BLaER1 (cell line): Measurements from ENCODE around the gene CYP4F2.
"Not testable (repeated sequence)": the region's sequence is repeated elsewhere in the genome, so short reads cannot be mapped to it uniquely, and the experiment has no call there.

Experiments
- H3K27ac ChIP-seq: shearing (Covaris generic); formaldehyde crosslinking; 2 replicates; pipeline ENCODE4 v1.8.1; 2022
- H3K27me3 ChIP-seq: shearing (Covaris generic); formaldehyde crosslinking; 2 replicates; pipeline ENCODE4 v1.8.1; 2022
- H3K36me3 ChIP-seq: shearing (Covaris generic); formaldehyde crosslinking; 2 replicates; pipeline ENCODE4 v1.8.1; 2022
- H3K4me1 ChIP-seq: shearing (Covaris generic); formaldehyde crosslinking; 2 replicates; pipeline ENCODE4 v1.8.1; 2022
- H3K4me2 ChIP-seq: shearing (Covaris generic); formaldehyde crosslinking; 2 replicates; pipeline ENCODE4 v1.8.1; 2022
- H3K4me3 ChIP-seq: shearing (Covaris generic); formaldehyde crosslinking; 2 replicates; pipeline ENCODE4 v1.8.1; 2022
- H3K9ac ChIP-seq: shearing (Covaris generic); formaldehyde crosslinking; 2 replicates; pipeline ENCODE4 v1.8.1; 2022
- H3K9me3 ChIP-seq: shearing (Covaris generic); formaldehyde crosslinking; 2 replicates; pipeline ENCODE4 v1.8.1; 2022
- H4K20me1 ChIP-seq: shearing (Covaris generic); formaldehyde crosslinking; 2 replicates; pipeline ENCODE4 v1.8.1; 2022
- Cebpa-rat ChIP-seq: shearing (Covaris generic); IDR thresholded peaks from 2 replicates; pipeline ENCODE4 v1.8.1; 2022

CYP4F2 gene

DNA sequence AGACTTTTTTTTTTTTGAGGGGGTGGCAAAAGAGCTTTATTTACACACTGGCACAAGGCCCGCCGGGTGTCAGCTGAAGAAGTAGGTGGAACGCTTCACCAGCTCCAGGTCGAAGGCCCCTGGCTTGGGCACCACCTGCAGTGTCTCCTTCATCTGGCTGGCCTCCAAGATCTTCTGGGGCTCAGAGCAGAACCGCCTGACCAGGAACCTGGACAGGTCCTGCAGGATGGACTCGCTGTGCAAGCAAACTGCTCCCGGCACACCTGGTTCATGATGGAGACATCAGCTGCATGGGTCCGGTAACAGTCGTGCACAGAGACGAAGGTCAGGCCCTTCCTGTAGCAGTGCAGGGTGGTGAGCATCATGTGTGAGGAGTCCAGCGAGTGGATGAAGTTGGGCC lies 4.4 kb upstream of the CYP4F2 start:
- no peaks in the 10 kb centered on the region for H3K9me3 ChIP-seq
- H3K9ac ChIP-seq: no peak overlapping the region
- no peak overlapping the region for H3K4me3 ChIP-seq
- TF ChIP-seq Cebpa-rat: no peak
- H3K4me1 ChIP-seq: no peaks in the 10 kb centered on the region
- H3K27ac ChIP-seq: no peak overlapping the region
- no peaks in the 10 kb centered on the region for H3K27me3 ChIP-seq
- no peaks in the 10 kb centered on the region for H3K36me3 ChIP-seq
- H4K20me1 ChIP-seq: no peaks in the 10 kb centered on the region
- H3K4me2 ChIP-seq: no peak overlapping the region

DNA sequence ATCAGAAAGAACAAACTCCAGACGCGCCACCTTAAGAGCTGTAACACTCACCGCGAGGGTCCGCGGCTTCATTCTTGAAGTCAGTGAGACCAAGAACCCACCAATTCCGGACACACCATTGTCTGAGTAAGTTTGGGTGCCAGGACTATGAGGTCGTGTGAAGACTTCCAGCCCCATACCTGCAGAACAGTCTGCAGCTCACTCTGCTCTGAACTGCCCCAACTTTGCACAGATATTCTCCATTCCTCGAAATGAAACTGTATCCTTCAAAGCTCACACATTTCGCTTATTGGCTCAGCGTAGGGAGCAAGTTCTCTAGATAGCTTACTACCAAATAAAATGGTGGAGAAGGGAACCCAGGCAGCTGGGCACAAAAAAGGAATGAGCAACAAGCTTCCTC lies 2.6 kb upstream of the CYP4F2 start:
- Histone ChIP-seq H4K20me1 (no peaks in the 10 kb centered on the region), H3K9ac (no peak overlapping the region), H3K36me3 (no peaks in the 10 kb centered on the region), H3K4me2 (no peak overlapping the region), H3K27ac (no peak overlapping the region), H3K27me3 (no peaks in the 10 kb centered on the region), H3K9me3 (no peaks in the 10 kb centered on the region), H3K4me3 (no peak overlapping the region), H3K4me1 (no peaks in the 10 kb centered on the region)
- TF ChIP-seq Cebpa-rat: no peak

DNA sequence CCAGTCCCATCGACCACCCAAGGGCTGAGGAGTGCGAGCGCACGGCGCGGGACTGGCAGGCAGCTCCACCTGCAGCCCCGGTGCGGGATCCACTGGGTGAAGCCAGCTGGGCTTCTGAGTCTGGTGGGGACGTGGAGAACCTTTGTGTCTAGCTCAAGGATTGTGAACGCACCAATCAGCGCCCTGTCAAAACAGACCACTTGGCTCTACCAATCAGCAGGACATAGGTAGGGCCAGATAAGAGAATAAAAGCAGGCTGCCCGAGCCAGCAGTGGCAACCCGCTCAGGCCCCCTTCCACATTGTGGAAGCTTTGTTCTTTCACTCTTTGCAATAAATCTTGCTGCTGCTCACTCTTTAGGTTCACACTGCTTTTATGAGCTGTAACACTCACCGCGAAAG lies 2.2 kb upstream of the CYP4F2 start:
- H3K27ac ChIP-seq, H3K9me3 ChIP-seq, H4K20me1 ChIP-seq, H3K4me2 ChIP-seq, H3K4me3 ChIP-seq, H3K4me1 ChIP-seq, H3K27me3 ChIP-seq, H3K36me3 ChIP-seq, H3K9ac ChIP-seq: not testable (repeated sequence)

- not testable (repeated sequence) for H3K36me3 ChIP-seq, H4K20me1 ChIP-seq, H3K27ac ChIP-seq, H3K9ac ChIP-seq, H3K4me2 ChIP-seq, H3K27me3 ChIP-seq, H3K4me1 ChIP-seq, H3K4me3 ChIP-seq, H3K9me3 ChIP-seq
These were observed 1.7 kb upstream of the CYP4F2 start for GRCh38 chr19:15899561-15899960.

DNA sequence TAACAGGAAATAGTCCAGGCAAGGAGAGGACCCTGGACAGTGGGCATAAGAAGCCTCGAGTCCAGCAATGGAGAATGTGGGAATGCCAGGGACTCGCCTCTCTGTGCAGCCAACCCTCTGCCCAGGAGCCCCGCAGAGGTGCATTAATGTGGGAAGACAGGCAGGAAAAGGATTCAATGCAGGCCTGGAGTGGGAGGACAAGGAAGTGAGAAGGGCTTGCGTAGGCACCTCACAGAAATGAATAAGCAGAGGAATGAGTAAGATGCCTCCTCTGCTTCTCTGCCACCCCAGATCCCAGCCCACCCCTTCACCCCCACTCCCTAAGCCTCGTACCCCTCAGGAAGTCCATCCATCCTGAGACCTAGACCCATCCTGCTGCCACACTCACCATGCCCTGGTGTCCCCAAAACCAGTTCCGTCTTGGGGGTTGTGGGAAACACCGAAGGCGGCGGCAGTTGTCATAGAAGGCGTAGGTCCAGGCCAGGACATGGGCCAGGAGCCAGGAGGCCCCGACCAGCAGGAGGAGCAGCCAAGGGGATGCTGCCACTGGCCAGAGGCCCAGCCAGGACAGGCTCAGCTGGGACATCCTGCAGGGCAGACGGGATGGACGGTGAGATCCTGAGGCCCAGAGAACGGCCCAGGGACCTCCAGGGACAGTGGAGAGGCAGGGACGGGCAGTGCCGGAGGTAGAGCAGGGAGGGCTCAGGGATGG lies 692 bp downstream of the CYP4F2 start:
- Histone ChIP-seq H3K4me3 (no peak overlapping the region), H3K36me3 (no peaks in the 10 kb centered on the region), H3K9me3 (no peaks in the 10 kb centered on the region), H3K4me1 (no peaks in the 10 kb centered on the region), H3K27ac (no peak overlapping the region), H3K4me2 (no peak overlapping the region), H4K20me1 (no peaks in the 10 kb centered on the region), H3K9ac (no peak overlapping the region), H3K27me3 (no peaks in the 10 kb centered on the region)
- TF ChIP-seq Cebpa-rat: no peak

DNA sequence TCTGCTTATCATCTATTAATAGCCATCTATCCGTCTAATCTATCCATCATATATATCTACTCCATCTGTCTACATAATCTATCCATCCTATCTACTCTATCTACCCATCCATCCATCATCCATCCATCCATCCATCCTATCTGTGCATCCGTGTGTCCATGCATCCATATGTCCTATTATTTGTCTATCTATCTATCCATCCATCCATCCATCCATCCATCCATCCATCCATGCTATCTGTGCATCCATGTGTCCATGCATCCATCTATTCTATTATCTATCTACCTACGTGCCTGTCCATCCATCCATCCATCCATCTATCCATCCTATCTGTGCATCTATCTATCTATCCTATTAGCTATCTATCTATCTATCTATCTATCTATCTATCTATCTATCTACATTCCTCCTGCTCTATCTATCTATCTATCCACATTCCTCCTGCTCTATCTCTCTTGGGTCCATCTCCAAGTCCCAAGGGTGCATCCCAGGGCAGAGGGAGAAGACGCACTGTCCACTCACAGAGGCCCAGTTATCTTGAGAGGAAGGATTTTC lies 1.9 kb downstream of the CYP4F2 start:
- H3K27me3 ChIP-seq: no peaks in the 10 kb centered on the region
- no peak overlapping the region for H3K4me3 ChIP-seq
- no peak overlapping the region for H3K4me2 ChIP-seq
- H3K4me1 ChIP-seq: no peaks in the 10 kb centered on the region
- no peaks in the 10 kb centered on the region for H3K36me3 ChIP-seq
- no peak for TF ChIP-seq Cebpa-rat
- H4K20me1 ChIP-seq: no peaks in the 10 kb centered on the region
- no peak overlapping the region for H3K27ac ChIP-seq
- no peaks in the 10 kb centered on the region for H3K9me3 ChIP-seq
- no peak overlapping the region for H3K9ac ChIP-seq

- no peaks in the 10 kb centered on the region for H3K36me3 ChIP-seq
- H3K4me1 ChIP-seq: peaks cover 6% of the 10 kb centered on the region
- H4K20me1 ChIP-seq: no peaks in the 10 kb centered on the region
- no peaks in the 10 kb centered on the region for H3K9me3 ChIP-seq
- H3K9ac ChIP-seq: no peak overlapping the region
- TF ChIP-seq Cebpa-rat: no peak
- no peak overlapping the region for H3K4me2 ChIP-seq
- no peaks in the 10 kb centered on the region for H3K27me3 ChIP-seq
- no peak overlapping the region for H3K27ac ChIP-seq
- no peak overlapping the region for H3K4me3 ChIP-seq
These were observed 3.5 kb downstream of the CYP4F2 start for GRCh38 chr19:15894359-15894758.

DNA sequence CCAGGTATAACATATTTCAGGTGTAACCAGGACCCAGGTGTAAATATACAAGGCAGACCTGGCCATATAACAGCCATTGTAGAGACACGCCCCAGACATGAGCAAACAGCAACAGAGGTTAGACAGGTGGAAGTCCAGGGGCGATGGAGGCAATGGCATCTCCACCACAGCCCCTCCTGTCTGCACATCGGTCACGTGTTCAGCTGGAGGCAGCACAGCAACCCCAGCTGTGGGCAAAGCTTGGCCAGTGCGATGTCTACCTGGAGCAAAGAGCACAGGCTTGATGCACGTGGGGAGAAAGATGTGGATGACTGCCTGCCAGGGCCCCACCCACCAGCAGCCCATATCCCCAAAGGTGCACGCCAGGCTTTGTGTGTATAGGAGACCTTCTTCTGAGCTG lies 4.4 kb downstream of the CYP4F2 start:
- Histone ChIP-seq H3K4me3 (no peak overlapping the region), H3K4me1 (peaks cover 6% of the 10 kb centered on the region), H3K9ac (no peak overlapping the region), H3K36me3 (no peaks in the 10 kb centered on the region), H4K20me1 (no peaks in the 10 kb centered on the region), H3K4me2 (no peak overlapping the region), H3K27ac (no peak overlapping the region), H3K9me3 (no peaks in the 10 kb centered on the region), H3K27me3 (no peaks in the 10 kb centered on the region)
- TF ChIP-seq Cebpa-rat: no peak

- H3K9me3 ChIP-seq: no peaks in the 10 kb centered on the region
- H3K4me3 ChIP-seq: no peak overlapping the region
- no peak overlapping the region for H3K9ac ChIP-seq
- no peaks in the 10 kb centered on the region for H3K27me3 ChIP-seq
- no peaks in the 10 kb centered on the region for H4K20me1 ChIP-seq
- H3K4me1 ChIP-seq: peaks cover 6% of the 10 kb centered on the region
- no peak for TF ChIP-seq Cebpa-rat
- no peaks in the 10 kb centered on the region for H3K36me3 ChIP-seq
- no peak overlapping the region for H3K4me2 ChIP-seq
- no peak overlapping the region for H3K27ac ChIP-seq
These were observed 5.9 kb downstream of the CYP4F2 start for GRCh38 chr19:15892012-15892411.

DNA sequence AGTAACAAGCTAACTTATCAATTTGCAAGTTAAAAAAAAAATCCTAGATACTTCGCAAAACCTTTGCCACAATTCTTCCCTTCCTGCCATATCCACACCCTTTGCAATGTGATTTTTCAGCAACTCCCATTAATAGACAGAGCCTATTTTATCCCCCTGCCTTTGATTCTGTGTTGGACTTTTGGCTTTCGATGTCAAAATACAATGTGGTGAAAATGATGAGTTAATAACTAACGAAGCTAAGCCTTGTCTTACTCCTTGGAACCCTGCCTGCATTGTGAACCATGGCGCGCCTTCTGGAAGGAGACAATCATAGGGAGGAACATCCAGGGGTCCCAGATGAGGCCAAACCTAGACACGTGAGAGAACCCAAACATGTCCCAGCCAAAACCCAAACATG lies 6.4 kb downstream of the CYP4F2 start:
- TF ChIP-seq Cebpa-rat: no peak
- H4K20me1 ChIP-seq: no peaks in the 10 kb centered on the region
- H3K9ac ChIP-seq: no peak overlapping the region
- no peaks in the 10 kb centered on the region for H3K27me3 ChIP-seq
- H3K4me1 ChIP-seq: peaks cover 6% of the 10 kb centered on the region
- no peaks in the 10 kb centered on the region for H3K36me3 ChIP-seq
- no peaks in the 10 kb centered on the region for H3K9me3 ChIP-seq
- H3K4me3 ChIP-seq: no peak overlapping the region
- no peak overlapping the region for H3K27ac ChIP-seq
- no peak overlapping the region for H3K4me2 ChIP-seq

DNA sequence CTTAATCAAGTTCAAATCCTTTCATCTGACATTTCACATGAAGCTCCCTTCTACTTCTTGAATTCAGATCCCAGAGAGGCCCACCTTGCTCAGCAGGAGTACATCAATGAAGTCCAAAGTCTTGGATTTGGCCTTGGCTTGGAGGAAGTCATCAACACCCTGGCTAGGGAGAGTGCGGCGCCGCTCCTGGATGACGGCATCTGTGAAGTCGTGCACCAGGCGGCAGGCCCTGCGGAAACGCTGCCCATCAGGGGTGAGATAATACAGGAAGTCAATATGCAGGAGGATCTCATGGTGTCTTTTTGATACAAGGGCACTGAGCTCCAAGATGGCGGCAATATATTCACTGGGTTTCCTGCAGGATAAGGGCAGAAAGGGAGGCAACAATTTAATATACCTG lies 8.5 kb downstream of the CYP4F2 start:
- H3K9ac ChIP-seq, H3K9me3 ChIP-seq, H3K27me3 ChIP-seq, H4K20me1 ChIP-seq, H3K4me1 ChIP-seq, H3K27ac ChIP-seq, H3K4me3 ChIP-seq, H3K36me3 ChIP-seq, H3K4me2 ChIP-seq: not testable (repeated sequence)
